Midbrain (tissue), 1 donor: Measurements from ENCODE around the gene DOCK9.
"Not testable (repeated sequence)": the region's sequence is repeated elsewhere in the genome, so short reads cannot be mapped to it uniquely, and the experiment has no call there.

Experiments used
- DNase-seq: peaks from one replicate; lab custom pipeline; 2025; lab: John Stamatoyannopoulos, UW

DOCK9 gene

GRCh38 chr13:98916403-98916802 is 61.5 kb downstream of the DOCK9 start:
- no peak for DNase-seq

- DNase-seq = no peak
Measured at GRCh38 chr13:98915981-98916380, 61.9 kb downstream of the DOCK9 start.

- DNase-seq = no peak
Measured at GRCh38 chr13:98915563-98915962, 62.3 kb downstream of the DOCK9 start.

DNA sequence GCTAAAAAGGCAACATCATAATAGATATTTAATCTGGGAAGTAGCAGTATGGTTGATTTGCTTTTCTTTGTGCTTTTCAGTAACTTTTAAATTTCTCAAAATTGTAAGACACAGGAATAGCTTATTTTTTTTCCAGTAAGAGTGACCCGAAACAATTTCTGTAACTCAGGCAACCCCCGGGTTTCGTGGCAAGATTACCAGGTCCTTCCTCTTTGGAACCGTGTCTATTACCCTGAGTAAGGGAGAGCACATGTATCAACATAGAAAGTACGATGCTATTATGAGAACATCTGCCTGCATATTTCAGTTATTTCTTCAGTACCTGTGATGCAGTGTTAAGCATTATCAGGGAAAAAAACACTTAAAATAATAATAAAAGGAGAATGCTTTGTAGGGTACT is 64.1 kb downstream of the DOCK9 start:
- DNase-seq = no peak

GRCh38 chr13:98912846-98913245 is 65.0 kb downstream of the DOCK9 start:
- DNase-seq = no peak

- DNase-seq = no peak
Measured at GRCh38 chr13:98910501-98910951, 67.3 kb downstream of the DOCK9 start.

DNA sequence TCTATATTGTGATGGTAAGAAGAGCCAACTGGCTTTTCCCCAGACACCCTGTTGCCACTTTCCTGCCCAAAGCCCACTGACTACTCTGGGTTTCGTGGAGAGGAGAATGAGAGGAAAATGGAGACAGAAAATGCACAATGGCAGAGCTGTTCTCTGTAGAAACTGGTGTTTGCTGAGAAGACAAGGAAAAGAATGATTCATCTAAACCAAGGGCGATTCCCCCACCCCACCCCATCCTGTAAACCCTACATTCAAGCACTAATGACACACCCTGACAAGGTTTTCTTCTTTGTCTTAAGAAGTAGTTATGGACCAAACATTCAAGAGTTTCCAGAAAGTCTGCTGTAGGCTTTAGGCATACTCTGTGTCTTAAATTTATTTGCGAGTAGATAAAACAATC is 68.8 kb downstream of the DOCK9 start:
- DNase-seq = no peak

DNA sequence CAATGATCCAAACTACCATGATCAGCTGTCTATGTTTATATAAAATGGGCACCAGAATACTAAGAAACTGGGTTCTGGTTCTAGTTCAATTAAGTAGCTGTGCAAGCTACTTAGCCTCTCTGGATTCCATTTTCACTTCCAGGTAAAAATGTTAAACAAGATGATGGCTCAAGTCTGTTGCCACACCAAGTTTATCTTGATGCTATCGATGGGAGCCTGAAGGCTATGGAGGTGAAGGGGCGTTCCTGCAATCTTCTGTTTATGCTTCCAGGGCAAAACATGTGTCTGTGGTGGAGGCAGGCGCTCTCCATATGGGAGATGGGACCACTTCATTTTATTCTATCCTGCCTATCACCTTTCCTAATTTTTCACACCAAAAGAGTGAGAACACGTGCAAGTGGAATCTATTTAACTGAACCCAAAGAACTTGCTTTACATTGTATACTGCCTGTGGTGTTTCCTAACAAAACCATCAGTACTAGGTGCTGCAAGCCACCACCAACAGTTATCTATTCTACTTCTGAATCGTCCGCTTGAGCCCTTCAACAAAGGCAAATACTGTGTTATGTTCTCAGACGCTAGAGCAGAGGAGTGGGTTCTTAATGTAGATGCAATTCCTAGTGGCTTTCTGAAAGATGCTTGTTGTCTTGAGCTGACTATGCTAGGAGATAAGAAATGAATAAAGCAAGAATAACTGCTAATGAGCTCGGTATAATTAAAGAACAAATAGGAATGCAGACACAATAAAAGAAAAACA is 70.9 kb downstream of the DOCK9 start:
- no peak for DNase-seq

DNA sequence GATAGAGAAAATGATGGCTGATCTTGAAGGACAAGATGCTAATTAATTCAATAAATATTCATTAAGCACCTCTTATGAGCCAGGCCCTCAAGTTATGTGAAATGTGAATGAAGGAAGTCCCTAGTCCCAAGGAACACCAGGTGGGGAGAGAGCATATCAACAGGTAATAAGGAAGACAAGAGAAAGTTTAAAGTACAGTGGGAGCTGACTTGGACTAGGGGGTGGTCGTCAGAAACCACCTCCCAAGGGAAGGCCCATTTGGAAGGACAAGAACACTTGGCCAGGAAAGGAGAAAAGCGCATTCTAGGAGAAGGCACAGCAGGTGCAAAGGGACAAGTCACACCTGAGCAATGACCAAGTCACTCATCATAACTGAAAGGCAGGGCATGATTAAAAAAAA is 72.7 kb downstream of the DOCK9 start:
- no peak for DNase-seq

GRCh38 chr13:98900442-98900841 is 77.4 kb downstream of the DOCK9 start:
- no peak for DNase-seq

DNA sequence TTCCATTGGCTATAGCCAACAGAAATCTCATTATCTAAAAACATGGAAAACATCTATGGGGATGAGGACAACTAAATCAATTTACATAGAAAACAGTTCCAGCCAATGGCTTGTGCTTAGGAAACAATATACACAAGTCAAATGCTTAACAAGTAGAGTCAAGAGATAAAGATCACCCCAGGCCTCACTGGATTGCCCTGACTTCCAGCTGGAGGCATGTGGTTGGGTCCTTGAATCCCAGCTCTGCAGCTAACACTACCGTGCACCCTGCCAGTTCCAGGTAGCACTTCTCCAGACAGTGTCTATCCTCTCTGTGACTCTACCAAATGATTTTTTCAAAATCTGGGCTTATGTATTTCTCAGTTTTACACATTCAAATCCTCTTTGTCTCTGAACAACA is 80.2 kb downstream of the DOCK9 start:
- DNase-seq = no peak

GRCh38 chr13:98896868-98897144 is 81.1 kb downstream of the DOCK9 start:
- no peak for DNase-seq

GRCh38 chr13:98896083-98896867 is 81.6 kb downstream of the DOCK9 start:
- no peak for DNase-seq

DNA sequence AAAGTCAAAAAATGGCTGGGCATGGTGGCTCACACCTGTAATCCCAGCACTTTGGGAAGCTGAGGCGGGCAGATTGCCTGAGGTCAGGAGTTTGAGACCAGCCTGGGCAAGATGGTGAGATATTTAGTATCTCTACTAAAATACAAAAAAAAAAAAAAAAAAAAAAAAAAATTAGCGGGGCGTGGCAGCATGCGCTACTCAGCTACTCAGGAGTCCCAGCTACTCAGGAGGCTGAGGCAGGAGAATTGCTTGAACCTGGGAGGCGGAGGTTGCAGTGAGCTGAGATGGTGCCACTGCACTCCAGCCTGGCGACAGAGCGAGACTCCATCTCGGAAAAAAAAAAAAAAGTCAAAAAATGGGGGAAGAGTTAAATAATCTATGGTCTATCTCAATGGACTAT is 83.0 kb downstream of the DOCK9 start:
- not testable (repeated sequence) for DNase-seq

DNA sequence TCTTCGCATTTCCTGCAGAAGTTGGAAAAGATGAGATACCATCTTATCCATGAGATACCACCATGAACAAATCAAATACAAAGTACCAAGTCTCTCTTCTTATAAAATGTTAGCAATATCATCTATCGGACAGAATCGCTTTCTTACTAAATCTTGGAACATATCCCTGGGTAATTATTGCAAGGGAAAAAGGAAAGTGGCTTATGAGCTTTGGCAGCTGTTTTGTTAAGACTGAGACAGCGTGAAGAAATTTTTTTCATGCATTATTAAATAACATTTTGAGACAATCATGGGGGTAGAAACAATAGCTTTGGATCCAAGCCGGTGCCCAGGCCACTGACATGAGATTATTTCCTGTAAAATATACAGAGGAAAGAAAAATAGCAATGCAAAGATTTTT is 84.5 kb downstream of the DOCK9 start:
- DNase-seq = no peak

GRCh38 chr13:98892821-98893220 is 85.0 kb downstream of the DOCK9 start:
- no peak for DNase-seq

- DNase-seq = no peak
Measured at GRCh38 chr13:98892077-98892476, 85.8 kb downstream of the DOCK9 start.

- no peak for DNase-seq
Measured at GRCh38 chr13:98890925-98891324, 86.9 kb downstream of the DOCK9 start.

- peak; percentile 69 for DNase-seq
Measured at GRCh38 chr13:98890186-98890585, 87.7 kb downstream of the DOCK9 start.

DNA sequence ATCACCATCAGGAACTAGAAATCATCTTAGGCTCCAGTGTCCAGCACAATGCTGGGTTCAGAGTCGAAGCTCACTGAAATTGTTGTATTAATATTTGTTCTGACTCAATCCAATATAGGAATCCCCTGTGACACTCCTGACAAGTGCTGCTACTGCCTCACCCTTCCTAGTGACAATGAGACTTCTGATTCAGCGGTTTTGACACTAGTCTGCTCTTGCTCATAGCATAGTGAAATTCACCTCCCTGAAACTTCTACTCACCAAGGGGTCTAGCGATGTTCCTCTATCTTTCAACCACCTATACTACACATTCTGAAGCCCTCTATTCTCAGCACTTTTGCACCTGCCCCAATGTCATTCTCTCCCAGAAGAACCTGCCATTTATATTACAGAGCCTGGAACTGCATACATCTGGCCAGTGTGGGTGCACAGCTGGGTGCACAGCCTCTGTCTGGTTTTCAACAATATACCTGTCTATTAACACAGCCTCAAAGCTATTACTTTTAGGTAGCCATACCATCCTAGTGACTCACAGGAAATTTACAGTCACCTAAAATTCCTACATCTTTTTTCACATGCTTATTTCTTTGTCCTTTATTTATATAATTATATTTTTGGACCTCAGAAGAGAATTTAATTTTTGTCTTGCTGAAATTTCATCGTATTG is 88.3 kb downstream of the DOCK9 start:
- DNase-seq = no peak

- DNase-seq = no peak
Measured at GRCh38 chr13:98888890-98889279, 89.0 kb downstream of the DOCK9 start.

GRCh38 chr13:98888222-98888889 is 89.5 kb downstream of the DOCK9 start:
- DNase-seq = no peak
